Heart right ventricle (tissue), 16 donors: ENCODE results near the gene CREBRF. TPM values are rescaled to one million over a fixed set of nuclear protein-coding genes. Genes with fewer than 3 reads are reported as not detected.

ENCODE experiments used
- ATAC-seq, 8 donors: fragments of 200-7000 bp; cut with Tn5 transposase; one replicate each; pipeline ENCODE4 v1.9.1; 2020; ENCODE audit warnings: mild to moderate bottlenecking in 8 of 8, moderate library complexity in 8 of 8, moderate number of reproducible peaks in 1 of 8
- DNase-seq, 2 donors: peaks; one replicate each; pipeline ENCODE4 v3.0.0-alpha.2; 2020
- H3K27ac ChIP-seq, 10 donors: fragments of 200-600 bp; sonication (generic) in 2 of 10; one replicate each; pipeline versions ENCODE4 v1.5.0 to v1.8.0; 2020 to 2022; ENCODE audit warnings: mild to moderate bottlenecking in 3 of 10
- H3K27me3 ChIP-seq, 7 donors: fragments of 200-600 bp; one replicate each; pipeline ENCODE4 v1.8.0; 2021 to 2022; ENCODE audit warnings: mild to moderate bottlenecking in 2 of 7
- H3K36me3 ChIP-seq, 9 donors: fragments of 200-600 bp; sonication (generic) in 1 of 9; one replicate each; pipeline versions ENCODE4 v1.5.0 to v1.8.0; 2020 to 2022; ENCODE audit warnings: mild to moderate bottlenecking in 2 of 9
- H3K4me1 ChIP-seq, 9 donors: fragments of 200-600 bp; sonication (generic) in 1 of 9; one replicate each; pipeline versions ENCODE4 v1.5.0 to v1.8.0; 2020 to 2022; ENCODE audit warnings: mild to moderate bottlenecking in 4 of 9
- H3K4me3 ChIP-seq, 10 donors: fragments of 200-600 bp; sonication (generic) in 2 of 10; one replicate each; pipeline versions ENCODE4 v1.5.0 to v1.8.0; 2020 to 2022; ENCODE audit warnings: mild to moderate bottlenecking in 7 of 10, moderate library complexity in 2 of 10
- H3K9me3 ChIP-seq, 11 donors: fragments of 200-600 bp in 10 of 11; sonication (generic) in 2 of 11; one replicate each; pipeline versions ENCODE4 v1.5.0 to v1.8.0; 2013 to 2022; ENCODE audit warnings: mild to moderate bottlenecking in 2 of 11, control low read depth in 1 of 11, moderate library complexity in 1 of 11
- CTCF ChIP-seq, 9 donors: fragments of 200-600 bp; sonication (generic) in 2 of 9; IDR thresholded peaks; one replicate each; pipeline versions ENCODE4 v1.5.0 to v1.8.0; 2021 to 2022; ENCODE audit warnings: antibody characterized with exemption in 9 of 9, mild to moderate bottlenecking in 5 of 9, moderate library complexity in 1 of 9
- WGBS, 2 donors: extraction: QIAGEN DNeasy Blood & Tissue Kit; methylation state at CpG; one replicate each; pipeline ENCODE4 v1.1.7; 2013; ENCODE audit warnings: inconsistent platforms in 1 of 2; 5-methylcytosine and 5-hydroxymethylcytosine counted together
- intact Hi-C, 10 donors: fragments of 100-400 bp; cut with DNase I; formaldehyde crosslinking; loops; one replicate each; pipeline versions ENCODE4 v1.11.1 to v1.14.2; 2022
- polyA plus RNA-seq, 2 donors: library from polyadenylated mRNA; stranded (reverse); fragments of 200-250 nt; gene quantifications; one replicate each; pipeline ENCODE4 v1.2.3, GENCODE V29; 2013
- total RNA-seq, 10 donors: library from RNA; stranded (reverse); fragmentation: NEBNext Ultra II Directional in 3 of 10; extraction: Animal tissue kit (Norgen Biotek cat#: 25700) in 3 of 10; gene quantifications; one replicate each; pipeline versions ENCODE4 v1.2.1 to v1.2.4, GENCODE V29; 2021 to 2023
- donor health status: Arrhythmogenic right ventricular cardiomyopathy.
- donor health status: ischemic (EF 13 %, LVEDD 7.1; RV severe dilation, severe dysfunction).
- donor health status: healthy with polysubstance abuse.
- donor health status: DM: no; HTN: yes; CAD: no.
- donor health status: DM: no; HTN: no; CAD: no.
- donor health status: ischemic (EF 25% LVEDD 6.9; RV normal size, moderate dysfunction).
- donor health status: ischemic (EF 25% LVEDD 5.7; RV mildly dilated, moderate dysfunction).
- donor health status: healthy.
- donor health status: DM: yes; HTN: yes; CAD: no.
- donor health status: Ischemic cardiomyopathy.
- donor health status: ischemic (EF 35%, LVEDD 5.7; RV mildly dilated, moderate dysfunction).
- donor health status: nonischemic (EF 11% LVEDD 7.7; RV severe dilation, severe dysfunction).
- donor health status: DM: yes; HTN: yes; CAD: no.
- donor health status: PGD.
- donor health status: ischemic (EF 29% LVEDD 5.4; RV normal size, mild dysfunction).
- donor health status: nonischemic (EF 23%, LVEDD 6.1; RV moderate dilation, normal function).

CREBRF gene
- total and polyA plus RNA-seq, 12 donors = 1.5 to 31.1 (median 27.7) TPM

DNA sequence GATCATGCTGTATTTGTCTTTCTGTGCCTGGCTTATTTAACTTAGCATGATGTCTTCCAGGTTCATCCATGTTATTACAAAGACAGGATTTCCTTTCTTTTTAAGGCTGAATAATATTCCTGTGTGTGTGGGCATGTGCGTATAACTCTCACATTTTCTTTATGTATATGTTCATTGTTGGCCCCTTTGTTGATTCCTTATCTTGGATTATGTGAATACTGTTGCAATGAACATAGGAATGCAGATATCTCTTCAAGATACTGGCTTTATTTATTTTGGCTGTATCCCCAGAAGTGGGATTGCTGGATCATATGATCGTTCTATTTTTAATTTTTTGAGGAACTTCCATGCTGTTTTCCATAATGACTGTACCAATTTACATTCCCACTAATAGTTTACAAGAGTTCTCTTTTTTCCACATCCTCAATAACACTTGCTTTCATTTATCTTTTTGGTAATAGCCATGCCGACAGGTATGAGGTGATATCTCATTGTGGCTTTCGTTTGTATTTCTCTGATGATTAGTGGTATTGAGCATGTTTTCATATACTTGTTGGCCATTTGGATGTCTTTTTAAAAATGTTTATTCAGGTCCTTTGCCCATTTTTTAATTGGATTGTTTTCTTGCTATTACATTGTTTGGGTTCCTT lies 38.0 kb downstream of the CREBRF start:
- TF ChIP-seq CTCF (IDR thresholded peaks at IDR 0.05) = no peak
- Histone ChIP-seq H3K36me3 (peaks cover 0 to 35% (median 12%) of the 10 kb centered on the region in 9 donors), H3K27me3 (no peaks in the 10 kb centered on the region), H3K27ac (peak overlapping the region in 5 of 10 donors; percentile 6 to 67 (median 20)), H3K4me3 (no peak overlapping the region), H3K4me1 (peaks cover 0 to 61% (median 48%) of the 10 kb centered on the region in 9 donors), H3K9me3 (no peaks in the 10 kb centered on the region)
- intact Hi-C loops = no loop called here
- DNase-seq = no peak
- ATAC-seq = peak in 5 of 8 donors; percentile 38 to 51 (median 45)
- 32 to 36% methylated on average over 4 of the region's 4 CpGs for WGBS, 2 donors

DNA sequence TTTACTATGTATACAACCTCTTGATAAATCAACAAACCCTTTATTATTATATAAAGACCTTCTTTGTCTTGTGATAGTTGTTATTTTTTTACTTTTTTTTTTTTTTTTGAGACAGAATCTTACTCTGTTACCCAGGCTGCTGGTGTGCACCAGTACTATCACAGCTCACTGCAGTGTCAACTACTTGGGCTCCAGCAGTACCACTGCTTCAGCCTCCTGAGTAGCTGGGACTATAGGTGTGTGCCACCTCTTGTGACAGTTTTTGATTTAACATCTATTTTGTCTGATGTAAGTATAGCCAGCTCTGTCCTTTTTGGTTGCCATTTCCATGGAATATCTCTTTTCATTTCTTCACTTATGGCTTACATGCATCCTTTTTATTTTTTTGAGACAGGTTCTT lies 42.6 kb downstream of the CREBRF start:
- no peak overlapping the region for H3K4me3 ChIP-seq
- peaks cover 0 to 13% (median 4%) of the 10 kb centered on the region in 11 donors for H3K9me3 ChIP-seq
- peaks cover 0 to 16% (median 4%) of the 10 kb centered on the region in 9 donors for H3K36me3 ChIP-seq
- intact Hi-C loops = no loop called here
- H3K4me1 ChIP-seq = peaks cover 0 to 64% (median 33%) of the 10 kb centered on the region in 9 donors
- no peak overlapping the region for H3K27ac ChIP-seq
- H3K27me3 ChIP-seq = no peaks in the 10 kb centered on the region
- no peak for TF ChIP-seq CTCF (IDR thresholded peaks at IDR 0.05)
- ATAC-seq (no peak), DNase-seq (no peak)

- Histone ChIP-seq H3K4me1 (peaks cover 0 to 63% (median 26%) of the 10 kb centered on the region in 9 donors), H3K9me3 (peaks cover 0 to 13% (median 4%) of the 10 kb centered on the region in 11 donors), H3K4me3 (no peak overlapping the region), H3K27ac (no peak overlapping the region), H3K27me3 (no peaks in the 10 kb centered on the region), H3K36me3 (peaks cover 0 to 16% (median 4%) of the 10 kb centered on the region in 9 donors)
- WGBS, 2 donors = 97 to 100% methylated on average over 1 of the region's 1 CpG
- DNase-seq = no peak
- intact Hi-C loops = no loop called here
- no peak for TF ChIP-seq CTCF (IDR thresholded peaks at IDR 0.05)
- ATAC-seq = no peak
These were observed 43.3 kb downstream of the CREBRF start for GRCh38 chr5:173099461-173099860.

DNA sequence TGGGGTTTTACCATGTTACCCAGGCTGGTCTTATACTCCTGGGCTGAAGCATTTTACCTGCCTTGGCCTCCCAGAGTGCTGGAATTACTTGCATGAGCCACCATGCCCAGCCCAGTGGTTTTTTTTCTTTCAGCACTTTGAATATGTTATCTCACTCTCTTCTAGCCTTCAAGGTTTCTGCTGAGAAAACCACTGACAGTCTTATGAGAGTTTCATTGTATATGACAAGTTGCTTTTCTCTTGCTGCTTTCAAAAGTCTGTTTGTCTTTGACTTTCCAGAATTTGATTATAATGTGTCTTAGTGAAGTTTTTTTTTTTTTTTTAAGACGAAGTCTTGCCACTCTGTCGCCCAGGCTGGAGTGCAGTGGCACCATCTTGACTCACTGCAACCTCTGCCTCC lies 45.1 kb downstream of the CREBRF start:
- Histone ChIP-seq H3K27ac (no peak overlapping the region), H3K36me3 (peaks cover 0 to 16% (median 4%) of the 10 kb centered on the region in 9 donors), H3K27me3 (no peaks in the 10 kb centered on the region), H3K4me1 (peaks cover 0 to 51% (median 18%) of the 10 kb centered on the region in 9 donors), H3K4me3 (no peak overlapping the region), H3K9me3 (peaks cover 0 to 13% (median 4%) of the 10 kb centered on the region in 11 donors)
- DNase-seq (no peak), ATAC-seq (no peak)
- intact Hi-C loops = no loop called here
- TF ChIP-seq CTCF (IDR thresholded peaks at IDR 0.05) = no peak
- WGBS, 2 donors = 97 to 100% methylated on average over 2 of the region's 2 CpGs
